Pericardium fibroblast (primary cell): ENCODE results near the gene CASP14. TPM values are rescaled to one million over a fixed set of nuclear protein-coding genes. Genes with fewer than 3 reads are reported as not detected.

Experiments used
- total RNA-seq: library from RNA; depleted of rRNA; stranded (reverse); fragments of >200 nt; gene quantifications from 2 replicates; pipeline ENCODE4 v1.2.3, GENCODE V29; 2015

The CASP14 gene
- total RNA-seq, result not detected in 2 replicates

GRCh38 chr19:15048885-15049541 lies at the start of gene CASP14:
Gene CASP14, plus strand, starts transcription at chr19:15049480. Its CDS starts 2,772 bp downstream, at chr19:15052252.

GRCh38 chr19:15081911-15082310 lies 32.6 kb downstream of the CASP14 start, which contains the start of gene OR1I1:
Gene OR1I1, plus strand, starts transcription at chr19:15082211. Its CDS starts 4,855 bp downstream, at chr19:15087066.

GRCh38 chr19:15107061-15108010 lies 58.1 kb downstream of the CASP14 start, which contains the start of gene SYDE1:
Gene SYDE1, plus strand, starts transcription at chr19:15107401. Its CDS starts 33 bp downstream, at chr19:15107434.

Other genes with a start within 250 kb of the CASP14 start
- gene OR7A5, start 214.3 kb upstream of the CASP14 start, total RNA-seq, result not detected in 2 replicates
- not detected in 2 replicates for gene OR7C1, start 214.3 kb upstream of the CASP14 start, total RNA-seq
- gene OR7A10, start 200.6 kb upstream of the CASP14 start, total RNA-seq, result not detected in 2 replicates
- not detected in 2 replicates for gene OR7A17, start 163.3 kb upstream of the CASP14 start, total RNA-seq
- not detected in 2 replicates for gene OR7C2, start 108.0 kb upstream of the CASP14 start, total RNA-seq
- not detected in 2 replicates for gene SLC1A6, start 69.6 kb upstream of the CASP14 start, total RNA-seq
- not detected in 2 replicates for gene OR1I1, start 32.7 kb downstream of the CASP14 start, total RNA-seq
- 54.3 and 76.3 TPM in 2 replicates for gene SYDE1, start 57.9 kb downstream of the CASP14 start, total RNA-seq
- gene NOTCH3, start 151.5 kb downstream of the CASP14 start, total RNA-seq, result 46.6 and 49.8 TPM in 2 replicates
- not detected in 2 replicates for gene EPHX3, start 183.0 kb downstream of the CASP14 start, total RNA-seq